Measurements from ENCODE around the gene RHEX. TPM values are rescaled to one million over a fixed set of nuclear protein-coding genes. Genes with fewer than 3 reads are reported as not detected.

Gene RHEX
- total RNA-seq, 1 donor from 2014 or later, result 11.3 TPM

- DNase-seq (ENCODE audit: low spot score), result peak; percentile 9
Measured at GRCh38 chr1:206116191-206116872, 63.4 kb downstream of the RHEX start.

GRCh38 chr1:206116873-206117150 is 63.8 kb downstream of the RHEX start:
- no peak for DNase-seq (ENCODE audit: low spot score)

GRCh38 chr1:206117151-206117948 is 64.4 kb downstream of the RHEX start, which contains the start of gene AVPR1B:
Gene AVPR1B, minus strand, starts transcription at chr1:206117388. Its CDS starts 498 bp downstream, at chr1:206116890.
- DNase-seq (ENCODE audit: low spot score), result no peak

- no peak for DNase-seq (ENCODE audit: low spot score)
Measured at GRCh38 chr1:206120406-206120805, 67.4 kb downstream of the RHEX start.

GRCh38 chr1:206121269-206121668 is 68.3 kb downstream of the RHEX start:
- DNase-seq (ENCODE audit: low spot score), result no peak

GRCh38 chr1:206122686-206123085 is 69.7 kb downstream of the RHEX start:
- no peak for DNase-seq (ENCODE audit: low spot score)

- DNase-seq (ENCODE audit: low spot score), result no peak
Measured at GRCh38 chr1:206125346-206125745, 72.4 kb downstream of the RHEX start.

- no peak for DNase-seq (ENCODE audit: low spot score)
Measured at GRCh38 chr1:206127336-206127735, 74.4 kb downstream of the RHEX start.

GRCh38 chr1:206128196-206128595 is 75.2 kb downstream of the RHEX start:
- no peak for DNase-seq (ENCODE audit: low spot score)

GRCh38 chr1:206131037-206131436 is 78.1 kb downstream of the RHEX start:
- no peak for DNase-seq (ENCODE audit: low spot score)

GRCh38 chr1:206133751-206134415 is 80.9 kb downstream of the RHEX start:
- DNase-seq (ENCODE audit: low spot score), result no peak

- DNase-seq (ENCODE audit: low spot score), result no peak
Measured at GRCh38 chr1:206135248-206135647, 82.3 kb downstream of the RHEX start.

- DNase-seq (ENCODE audit: low spot score), result no peak
Measured at GRCh38 chr1:206136241-206136640, 83.3 kb downstream of the RHEX start.

- DNase-seq (ENCODE audit: low spot score), result no peak
Measured at GRCh38 chr1:206142011-206142410, 89.0 kb downstream of the RHEX start.

- no peak for DNase-seq (ENCODE audit: low spot score)
Measured at GRCh38 chr1:206142770-206143169, 89.8 kb downstream of the RHEX start.

- DNase-seq (ENCODE audit: low spot score), result no peak
Measured at GRCh38 chr1:206143537-206144172, 90.7 kb downstream of the RHEX start.

- peak; percentile 52 for DNase-seq (ENCODE audit: low spot score)
Measured at GRCh38 chr1:206144605-206145004, 91.6 kb downstream of the RHEX start.

- no peak for DNase-seq (ENCODE audit: low spot score)
Measured at GRCh38 chr1:206145771-206146290, 92.9 kb downstream of the RHEX start.
